Breast epithelium (tissue), 4 donors: ENCODE measurements around the gene FAT1. TPM values are rescaled to one million over a fixed set of nuclear protein-coding genes. Genes with fewer than 3 reads are reported as not detected.
A peak's percentile ranks its signal among the peaks of the same experiment; 100 is the strongest.

Source experiments
- DNase-seq, 2 donors: peaks; one replicate each; pipeline ENCODE4 v3.0.0-alpha.2; 2019; ENCODE audit warnings: low spot score in 2 of 2
- H3K27ac ChIP-seq, 2 donors: fragments of 200-600 bp; sonication (generic) in 1 of 2; one replicate each; pipeline ENCODE4 v1.5.1; 2016 to 2019; ENCODE audit warnings: mild to moderate bottlenecking in 1 of 2
- H3K27me3 ChIP-seq, 2 donors: fragments of 200-600 bp; sonication (generic) in 1 of 2; one replicate each; pipeline versions ENCODE4 v1.5.1 to v1.6.0; 2017 to 2019; ENCODE audit warnings: control low read depth in 1 of 2, mild to moderate bottlenecking in 1 of 2
- H3K36me3 ChIP-seq: fragments of 200-600 bp; one replicate; pipeline ENCODE4 v1.5.1; 2019
- H3K4me1 ChIP-seq, 2 donors: fragments of 200-600 bp; sonication (generic); one replicate each; pipeline ENCODE4 v1.5.1; 2016 to 2019; ENCODE audit warnings: control low read depth in 1 of 2
- H3K4me3 ChIP-seq, 3 donors: fragments of 200-600 bp; sonication (generic); 1 replicate in 2 of 3; 2 replicates in 1 of 3; pipeline ENCODE4 v1.5.1; 2016 to 2019; ENCODE audit warnings: mild to moderate bottlenecking in 3 of 3, moderate library complexity in 2 of 3
- H3K9me3 ChIP-seq, 2 donors: fragments of 200-600 bp; sonication (generic) in 1 of 2; one replicate each; pipeline ENCODE4 v1.5.1; 2016 to 2019; ENCODE audit warnings: control low read depth in 1 of 2
- POLR2A ChIP-seq: fragments of 450-650 bp; IDR thresholded peaks from one replicate; pipeline ENCODE4 v1.6.1; 2016; ENCODE audit warnings: antibody characterized with exemption, mild to moderate bottlenecking, moderate library complexity
- POLR2AphosphoS5 ChIP-seq, 3 donors: sonication (generic); formaldehyde crosslinking; IDR thresholded peaks; one replicate each; pipeline ENCODE4 v1.6.1; 2017; ENCODE audit warnings: antibody characterized with exemption in 3 of 3
- intact Hi-C: fragments of 100-400 bp; cut with DNase I; formaldehyde crosslinking; loops from one replicate; pipeline ENCODE4 v1.15.1; 2023; ENCODE audit warnings: low total_unique reads
- total RNA-seq, 3 donors: library from RNA; depleted of rRNA; stranded (reverse); fragments of >200 nt; gene quantifications; one replicate each; pipeline ENCODE4 v1.1.0, GENCODE V29; 2016
- TF ChIP-seq, protein P1 (sequence below), 3 donors: fragments of 450-650 bp; IDR thresholded peaks; one replicate each; pipeline ENCODE4 v1.5.1; 2016 to 2017; ENCODE audit warnings: antibody characterized with exemption in 3 of 3, mild to moderate bottlenecking in 3 of 3, moderate library complexity in 3 of 3

The FAT1 gene
- total RNA-seq, 3 donors from 2014 or later = 54.2 to 125 (median 87.2) TPM

DNA sequence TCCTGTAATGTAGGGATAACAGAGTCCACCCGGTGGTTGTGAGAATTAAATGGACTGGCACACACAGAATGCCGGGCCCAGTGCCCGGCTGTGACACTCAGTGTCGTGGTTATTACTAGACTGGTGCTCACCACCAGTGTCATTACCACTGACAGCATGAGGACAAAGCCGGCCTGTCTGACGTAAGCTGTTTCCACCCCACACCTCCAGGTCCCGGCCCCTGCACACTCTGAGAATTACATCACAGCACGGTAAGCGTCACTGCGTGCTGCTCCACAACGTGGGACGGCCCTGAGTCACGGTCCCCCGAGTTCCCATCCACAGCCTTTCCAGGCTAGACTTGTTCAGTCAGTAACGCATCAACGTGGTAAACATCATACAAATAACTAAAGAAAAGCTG, 22.9 kb downstream of the FAT1 start:
- intact Hi-C loops = no loop called here
- H3K9me3 ChIP-seq = no peaks in the 10 kb centered on the region
- no peak for TF ChIP-seq POLR2A
- TF ChIP-seq, protein P1, sequence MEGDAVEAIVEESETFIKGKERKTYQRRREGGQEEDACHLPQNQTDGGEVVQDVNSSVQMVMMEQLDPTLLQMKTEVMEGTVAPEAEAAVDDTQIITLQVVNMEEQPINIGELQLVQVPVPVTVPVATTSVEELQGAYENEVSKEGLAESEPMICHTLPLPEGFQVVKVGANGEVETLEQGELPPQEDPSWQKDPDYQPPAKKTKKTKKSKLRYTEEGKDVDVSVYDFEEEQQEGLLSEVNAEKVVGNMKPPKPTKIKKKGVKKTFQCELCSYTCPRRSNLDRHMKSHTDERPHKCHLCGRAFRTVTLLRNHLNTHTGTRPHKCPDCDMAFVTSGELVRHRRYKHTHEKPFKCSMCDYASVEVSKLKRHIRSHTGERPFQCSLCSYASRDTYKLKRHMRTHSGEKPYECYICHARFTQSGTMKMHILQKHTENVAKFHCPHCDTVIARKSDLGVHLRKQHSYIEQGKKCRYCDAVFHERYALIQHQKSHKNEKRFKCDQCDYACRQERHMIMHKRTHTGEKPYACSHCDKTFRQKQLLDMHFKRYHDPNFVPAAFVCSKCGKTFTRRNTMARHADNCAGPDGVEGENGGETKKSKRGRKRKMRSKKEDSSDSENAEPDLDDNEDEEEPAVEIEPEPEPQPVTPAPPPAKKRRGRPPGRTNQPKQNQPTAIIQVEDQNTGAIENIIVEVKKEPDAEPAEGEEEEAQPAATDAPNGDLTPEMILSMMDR (IDR thresholded peaks at IDR 0.05) = no peak
- TF ChIP-seq POLR2AphosphoS5 (IDR thresholded peaks at IDR 0.05) = peak in 1 of 3 donors; percentile 65
- peaks cover 4 to 10% of the 10 kb centered on the region in 2 donors for H3K4me1 ChIP-seq
- DNase-seq = peak in 1 of 2 donors; percentile 76
- H3K27me3 ChIP-seq = no peaks in the 10 kb centered on the region
- H3K4me3 ChIP-seq = peak overlapping the region in 2 of 3 donors; percentile 29 to 49
- H3K36me3 ChIP-seq = no peaks in the 10 kb centered on the region
- H3K27ac ChIP-seq = peak overlapping the region; percentile 84 to 88

DNA sequence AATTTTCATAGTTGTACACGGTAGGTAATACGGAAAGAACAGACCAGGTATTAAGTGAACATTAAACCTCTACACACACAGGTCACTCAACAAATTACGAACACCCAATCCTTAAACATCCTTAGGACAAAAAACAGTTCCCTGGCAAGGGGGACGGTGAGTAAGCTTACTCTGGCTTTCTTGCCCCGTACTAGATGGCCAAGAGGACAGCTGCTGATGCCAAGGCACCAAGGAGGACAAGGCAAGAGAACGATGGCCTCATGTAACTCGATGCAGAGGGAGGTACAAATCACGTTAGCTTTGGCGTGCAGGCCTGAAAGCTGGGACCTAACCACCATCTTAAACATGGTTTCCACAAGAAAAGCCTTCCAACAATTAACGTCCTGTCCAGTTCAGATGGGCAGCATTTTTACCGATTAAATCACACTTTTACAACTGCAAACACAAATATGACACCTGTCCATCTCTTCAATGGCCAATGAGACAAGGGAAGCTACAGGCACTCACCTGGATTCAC, 23.7 kb downstream of the FAT1 start:
- Histone ChIP-seq H3K27ac (peak overlapping the region; percentile 84 to 88), H3K4me1 (peaks cover 4 to 10% of the 10 kb centered on the region in 2 donors)

DNA sequence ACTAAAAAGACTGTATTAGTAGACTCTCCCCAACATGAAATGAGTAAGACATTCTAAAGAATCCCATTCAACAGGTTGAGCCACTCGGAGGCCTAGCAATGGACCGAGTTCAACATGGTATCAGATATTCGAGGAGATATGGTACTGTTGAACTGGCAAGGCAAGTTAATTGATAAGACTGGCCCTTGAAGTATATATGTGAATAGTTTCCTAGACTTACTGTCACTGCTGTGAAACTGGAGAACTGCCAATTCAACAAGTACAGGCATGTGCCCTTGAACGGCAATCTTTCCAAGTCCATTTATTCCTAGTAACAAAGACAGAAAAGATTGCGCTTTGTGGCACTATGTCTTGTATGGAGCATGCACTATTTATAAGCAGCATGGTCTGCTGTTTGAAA, 24.4 kb downstream of the FAT1 start:
- intact Hi-C loops = no loop called here
- H3K4me1 ChIP-seq = peaks cover 4 to 10% of the 10 kb centered on the region in 2 donors
- H3K27ac ChIP-seq = no peak overlapping the region

More for the DNA sequence above, 23.7 kb downstream of the FAT1 start:
- no peak for DNase-seq
- intact Hi-C loops = no loop called here
- Histone ChIP-seq H3K36me3 (no peaks in the 10 kb centered on the region), H3K4me3 (no peak overlapping the region), H3K27me3 (no peaks in the 10 kb centered on the region), H3K9me3 (no peaks in the 10 kb centered on the region)
- TF ChIP-seq POLR2AphosphoS5 (IDR thresholded peaks at IDR 0.05) (no peak), POLR2A (no peak)
- TF ChIP-seq, protein P1 (IDR thresholded peaks at IDR 0.05) = no peak

DNA sequence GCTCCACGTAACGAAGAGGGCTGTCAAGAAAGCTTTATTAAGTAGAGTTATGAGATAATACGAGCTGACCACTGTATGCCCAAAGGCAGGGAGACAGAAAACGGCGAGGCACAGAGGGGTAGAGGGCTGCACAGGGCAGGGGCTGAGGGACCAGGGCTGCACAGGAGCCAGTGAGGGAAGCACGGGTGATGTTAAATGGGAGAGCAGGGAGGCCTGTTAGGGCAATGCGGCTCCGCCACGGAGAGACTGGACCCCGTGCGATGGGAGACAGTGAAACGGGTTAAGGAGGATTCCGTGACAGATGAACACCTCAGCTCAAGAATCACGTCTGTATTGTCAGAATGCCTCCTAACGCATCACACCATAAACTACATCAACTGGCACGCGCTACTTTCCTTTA, 25.1 kb downstream of the FAT1 start:
- Histone ChIP-seq H3K27ac (no peak overlapping the region), H3K9me3 (no peaks in the 10 kb centered on the region), H3K27me3 (no peaks in the 10 kb centered on the region), H3K4me1 (peaks cover 4 to 10% of the 10 kb centered on the region in 2 donors), H3K4me3 (no peak overlapping the region), H3K36me3 (no peaks in the 10 kb centered on the region)
- intact Hi-C loops = no loop called here
- no peak for TF ChIP-seq POLR2AphosphoS5 (IDR thresholded peaks at IDR 0.05)
- TF ChIP-seq, protein P1 (IDR thresholded peaks at IDR 0.05) = no peak
- no peak for TF ChIP-seq POLR2A
- no peak for DNase-seq

More for the DNA sequence above, 24.4 kb downstream of the FAT1 start:
- H3K4me3 ChIP-seq = no peak overlapping the region
- DNase-seq = no peak
- no peaks in the 10 kb centered on the region for H3K36me3 ChIP-seq
- TF ChIP-seq POLR2A = no peak
- TF ChIP-seq, protein P1 (IDR thresholded peaks at IDR 0.05) = no peak
- TF ChIP-seq POLR2AphosphoS5 (IDR thresholded peaks at IDR 0.05) = no peak
- no peaks in the 10 kb centered on the region for H3K27me3 ChIP-seq
- no peaks in the 10 kb centered on the region for H3K9me3 ChIP-seq

DNA sequence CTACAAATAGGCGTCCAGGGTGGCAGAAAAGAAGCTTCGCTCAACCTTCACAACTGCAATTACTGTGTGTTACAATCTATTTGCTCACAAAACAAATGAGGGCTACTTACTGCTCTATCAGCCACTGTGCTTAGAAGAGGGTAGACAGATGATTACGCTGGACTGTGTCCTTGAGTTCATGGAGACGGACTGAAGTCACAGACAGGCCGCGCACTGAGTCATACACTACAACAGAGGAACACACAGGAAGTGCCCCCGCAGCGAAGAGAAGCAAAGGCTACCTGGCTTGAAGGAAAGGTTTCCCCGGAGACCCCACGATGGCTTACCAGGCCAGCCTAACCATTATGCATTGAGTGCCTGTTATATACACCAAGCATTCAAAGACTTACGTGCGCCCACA, 25.6 kb downstream of the FAT1 start:
- no peaks in the 10 kb centered on the region for H3K27me3 ChIP-seq
- intact Hi-C loops = no loop called here
- H3K4me3 ChIP-seq = no peak overlapping the region
- DNase-seq = no peak
- TF ChIP-seq, protein P1 (IDR thresholded peaks at IDR 0.05) = no peak
- TF ChIP-seq POLR2AphosphoS5 (IDR thresholded peaks at IDR 0.05) (no peak), POLR2A (no peak)
- H3K36me3 ChIP-seq = no peaks in the 10 kb centered on the region
- peaks cover 4 to 14% of the 10 kb centered on the region in 2 donors for H3K4me1 ChIP-seq
- H3K27ac ChIP-seq = no peak overlapping the region
- no peaks in the 10 kb centered on the region for H3K9me3 ChIP-seq
